ENCODE measurements around the gene ARHGAP26. TPM values are rescaled to one million over a fixed set of nuclear protein-coding genes. Genes with fewer than 3 reads are reported as not detected.

Gene ARHGAP26
- total and polyA plus RNA-seq, 9 donors = 1.9 to 47.1 (median 12.0) TPM

GRCh38 chr5:143231973-143232812 lies 462.0 kb downstream of the ARHGAP26 start:
- Histone ChIP-seq H3K27me3 (no peaks in the 10 kb centered on the region), H3K4me1 (ENCODE audit: insufficient read depth) (no peaks in the 10 kb centered on the region), H3K9me3 (no peaks in the 10 kb centered on the region), H3K36me3 (no peaks in the 10 kb centered on the region), H3K4me3 (no peak overlapping the region), H3K27ac (no peak overlapping the region)
- intact Hi-C loops (cut with DNase I) = no loop called here
- TF ChIP-seq EP300 (IDR thresholded peaks at IDR 0.05) (no peak), CTCF (IDR thresholded peaks at IDR 0.05) (no peak), POLR2A (IDR thresholded peaks at IDR 0.05) (no peak)
- WGBS, 3 donors = 93 to 97% (median 97%) methylated on average over 7 of the region's 7 CpGs
- DNase-seq = no peak

- Histone ChIP-seq H3K36me3 (no peaks in the 10 kb centered on the region), H3K27me3 (no peaks in the 10 kb centered on the region), H3K4me3 (no peak overlapping the region), H3K4me1 (ENCODE audit: insufficient read depth) (no peaks in the 10 kb centered on the region), H3K27ac (no peak overlapping the region), H3K9me3 (no peaks in the 10 kb centered on the region)
- intact Hi-C loops (cut with DNase I) = no loop called here
- DNase-seq = no peak
- 47 to 69% (median 61%) methylated on average over 2 of the region's 2 CpGs for WGBS, 3 donors
- TF ChIP-seq CTCF (IDR thresholded peaks at IDR 0.05) = no peak
- no peak for TF ChIP-seq EP300 (IDR thresholded peaks at IDR 0.05)
- TF ChIP-seq POLR2A (IDR thresholded peaks at IDR 0.05) = no peak
These were observed 462.9 kb downstream of the ARHGAP26 start for GRCh38 chr5:143233031-143233430.

- Histone ChIP-seq H3K4me3 (no peak overlapping the region), H3K27ac (no peak overlapping the region), H3K9me3 (no peaks in the 10 kb centered on the region), H3K27me3 (no peaks in the 10 kb centered on the region), H3K4me1 (ENCODE audit: insufficient read depth) (no peaks in the 10 kb centered on the region), H3K36me3 (no peaks in the 10 kb centered on the region)
- intact Hi-C loops (cut with DNase I) = no loop called here
- no peak for TF ChIP-seq POLR2A (IDR thresholded peaks at IDR 0.05)
- TF ChIP-seq EP300 (IDR thresholded peaks at IDR 0.05) = no peak
- TF ChIP-seq CTCF (IDR thresholded peaks at IDR 0.05) = no peak
- 80 to 83% (median 83%) methylated on average over 9 of the region's 9 CpGs for WGBS, 3 donors
- no peak for DNase-seq
These were observed 464.1 kb downstream of the ARHGAP26 start for GRCh38 chr5:143234162-143234842.

- Histone ChIP-seq H3K27ac (no peak overlapping the region), H3K9me3 (no peaks in the 10 kb centered on the region), H3K4me3 (no peak overlapping the region), H3K4me1 (ENCODE audit: insufficient read depth) (no peaks in the 10 kb centered on the region), H3K36me3 (no peaks in the 10 kb centered on the region), H3K27me3 (no peaks in the 10 kb centered on the region)
- DNase-seq = no peak
- WGBS, 3 donors = 75 to 90% (median 76%) methylated on average over 3 of the region's 3 CpGs
- TF ChIP-seq EP300 (IDR thresholded peaks at IDR 0.05) (no peak), CTCF (IDR thresholded peaks at IDR 0.05) (no peak), POLR2A (IDR thresholded peaks at IDR 0.05) (no peak)
- intact Hi-C loops (cut with DNase I) = no loop called here
These were observed 465.2 kb downstream of the ARHGAP26 start for GRCh38 chr5:143235423-143235822.
